Measurements from ENCODE around the gene WDR88.
"Not testable (repeated sequence)": the region's sequence is repeated elsewhere in the genome, so short reads cannot be mapped to it uniquely, and the experiment has no call there.

WDR88 gene

GRCh38 chr19:33214596-33214995 is 82.7 kb downstream of the WDR88 start:
- DNase-seq, result no peak

GRCh38 chr19:33215438-33216197 is 83.7 kb downstream of the WDR88 start:
- DNase-seq, result no peak

- no peak for DNase-seq
Measured at GRCh38 chr19:33216198-33216830, 84.4 kb downstream of the WDR88 start.

- DNase-seq, result no peak
Measured at GRCh38 chr19:33217881-33218280, 86.0 kb downstream of the WDR88 start.

GRCh38 chr19:33219261-33219815 is 87.4 kb downstream of the WDR88 start:
- no peak for DNase-seq

- DNase-seq, result no peak
Measured at GRCh38 chr19:33220115-33220514, 88.2 kb downstream of the WDR88 start.

GRCh38 chr19:33220735-33221134 is 88.8 kb downstream of the WDR88 start:
- DNase-seq, result no peak

DNA sequence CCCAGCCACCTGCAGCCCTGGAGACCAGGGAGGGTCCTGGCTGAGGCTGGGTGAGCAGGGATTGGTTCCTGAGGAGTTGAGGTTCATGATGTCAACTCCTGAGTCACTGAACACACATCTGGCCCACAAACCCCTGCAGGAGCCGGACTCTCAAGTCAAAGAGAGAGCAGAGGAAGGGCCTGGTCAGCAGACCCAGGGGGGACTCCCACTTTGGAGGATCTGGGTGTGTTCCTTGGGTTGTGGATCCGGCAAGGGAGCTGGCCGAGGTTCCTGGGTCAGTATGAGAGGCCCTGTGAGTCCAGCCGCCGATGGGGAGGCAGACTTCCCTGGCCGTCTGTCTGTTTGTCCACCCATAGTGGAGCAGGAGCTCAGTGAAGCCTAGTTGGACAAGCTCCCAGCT is 89.7 kb downstream of the WDR88 start:
- DNase-seq, result no peak

DNA sequence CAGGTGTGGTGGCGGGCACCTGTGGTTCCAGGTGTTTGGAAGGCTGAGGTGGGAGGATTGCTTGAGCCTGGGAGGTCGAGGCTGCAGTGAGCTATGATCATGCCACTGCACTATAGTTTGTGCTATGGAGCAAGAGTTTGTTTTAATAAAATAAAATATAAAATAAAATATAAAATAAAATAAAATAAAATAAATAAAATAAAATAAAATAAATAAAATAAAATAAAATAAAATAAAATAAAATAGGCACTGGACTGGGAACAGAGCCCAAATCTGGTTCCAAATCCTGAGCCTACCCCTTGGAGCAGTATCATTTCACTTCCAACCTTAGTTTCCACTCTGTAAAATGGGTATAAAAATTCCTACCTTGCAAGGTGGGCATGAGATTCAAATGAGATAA is 90.3 kb downstream of the WDR88 start:
- DNase-seq, result not testable (repeated sequence)

DNA sequence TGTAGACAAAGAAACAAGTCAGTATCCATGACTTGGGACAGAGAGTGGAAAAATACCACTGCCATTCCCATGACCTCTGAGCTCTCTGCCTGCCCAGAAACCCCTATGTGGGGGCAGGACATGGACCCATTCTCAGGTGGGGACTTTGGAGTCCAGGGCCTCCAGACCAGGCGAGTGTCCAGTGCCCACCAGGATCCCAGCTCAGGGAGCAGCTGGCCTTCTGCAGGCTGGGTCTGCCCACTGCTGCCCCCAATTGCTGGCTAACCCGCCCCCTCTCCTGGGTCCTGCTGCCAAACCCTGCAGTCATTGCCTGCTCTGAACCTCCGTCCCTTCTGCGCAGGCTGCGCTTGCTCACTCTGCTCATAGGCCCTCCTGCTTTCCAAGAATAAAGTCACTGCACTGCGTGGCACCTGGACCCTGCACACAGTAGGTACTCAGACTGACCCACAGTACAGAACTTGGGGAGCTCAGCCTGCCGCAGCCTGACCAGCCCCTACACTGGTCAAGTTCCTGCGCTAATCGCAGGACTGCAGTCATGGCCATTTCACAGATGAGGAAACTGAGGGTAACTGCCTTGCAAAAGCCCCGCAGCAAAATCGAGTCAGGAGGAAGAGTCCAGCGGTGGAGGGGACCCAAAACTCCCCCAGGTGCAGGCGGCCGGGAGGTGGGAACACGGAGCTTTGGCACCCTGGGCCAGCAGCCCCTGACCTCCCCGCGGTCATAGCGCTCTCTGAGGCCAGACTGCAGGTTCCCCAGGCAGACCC is 93.0 kb downstream of the WDR88 start:
- no peak for DNase-seq
